GM06990 (cell line): ENCODE measurements around the gene IRX6.

Source experiments
- DNase-seq: peaks from one replicate; pipeline ENCODE4 v3.0.0-alpha.2; 2011; ENCODE audit not compliant: insufficient read length; ENCODE audit errors: extremely low read depth
- H3K27me3 ChIP-seq: replicated peaks from 2 replicates; pipeline ENCODE4 v1.6.0; 2011; ENCODE audit warnings: low read length; ENCODE audit not compliant: control insufficient read depth, insufficient read depth
- H3K36me3 ChIP-seq: 2 replicates; pipeline ENCODE4 v1.5.1; 2011; ENCODE audit warnings: low read length; ENCODE audit not compliant: control insufficient read depth, insufficient read depth
- H3K4me3 ChIP-seq: replicated peaks from 2 replicates; pipeline ENCODE4 v1.5.1; 2011; ENCODE audit warnings: low read depth, mild to moderate bottlenecking, control low read depth, low read length
- CTCF ChIP-seq: IDR thresholded peaks from 2 replicates; pipeline ENCODE4 v1.5.1; 2011; ENCODE audit warnings: low read length, control low read depth, mild to moderate bottlenecking, inconsistent platforms; ENCODE audit not compliant: insufficient read depth, poor library complexity, severe bottlenecking

IRX6 gene

DNA sequence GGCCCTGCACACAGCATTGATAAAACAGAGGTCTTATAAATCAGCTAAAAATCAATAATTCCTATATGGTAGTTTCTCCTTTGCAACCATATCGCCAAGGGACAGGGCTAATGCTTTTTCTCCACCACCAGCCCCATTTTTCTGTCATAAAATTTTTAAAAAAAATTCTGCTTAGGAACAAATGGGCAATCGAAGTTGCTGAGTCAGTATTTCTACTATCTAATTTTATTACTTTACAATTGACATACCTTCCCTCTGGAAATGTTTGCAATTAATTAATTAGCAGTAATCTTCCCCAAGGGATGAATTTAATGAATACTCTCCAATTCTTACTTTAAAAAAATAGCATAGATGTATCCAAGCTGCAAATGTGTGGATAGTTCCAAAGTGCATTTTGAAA, 1.7 kb upstream of the IRX6 start:
- Histone ChIP-seq H3K27me3 (peaks cover 2% of the 10 kb centered on the region; the same call in 1 of the 2 replicates), H3K36me3 (no peaks in the 10 kb centered on the region), H3K4me3 (no peak overlapping the region)
- DNase-seq: no peak
- no peak for TF ChIP-seq CTCF

- peaks cover 2% of the 10 kb centered on the region for H3K27me3 ChIP-seq
- no peak for TF ChIP-seq CTCF
- no peak for DNase-seq
- H3K36me3 ChIP-seq: no peaks in the 10 kb centered on the region
- H3K4me3 ChIP-seq: no peak overlapping the region
Measured at GRCh38 chr16:55324285-55325079, 479 bp downstream of the IRX6 start.

DNA sequence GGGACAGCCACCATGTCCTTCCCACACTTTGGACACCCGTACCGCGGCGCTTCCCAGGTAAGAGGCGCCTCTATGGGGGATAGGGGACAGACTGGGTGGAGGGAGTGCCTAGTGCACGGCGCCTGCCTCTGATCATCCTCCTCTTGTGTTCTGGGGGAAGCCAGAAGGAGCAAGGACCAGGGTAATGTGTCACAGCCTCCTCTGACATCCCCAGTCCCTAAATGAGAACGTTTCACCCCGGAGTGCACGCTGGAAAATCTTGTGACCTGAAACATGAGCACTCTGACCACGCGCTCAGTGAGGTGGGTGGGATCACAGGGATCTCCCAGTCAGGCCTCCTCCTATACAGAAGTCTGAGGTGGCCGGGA, 1.1 kb downstream of the IRX6 start:
- no peaks in the 10 kb centered on the region for H3K36me3 ChIP-seq
- no peak for TF ChIP-seq CTCF
- no peak for DNase-seq
- H3K27me3 ChIP-seq: peaks cover 2% of the 10 kb centered on the region
- H3K4me3 ChIP-seq: no peak overlapping the region

DNA sequence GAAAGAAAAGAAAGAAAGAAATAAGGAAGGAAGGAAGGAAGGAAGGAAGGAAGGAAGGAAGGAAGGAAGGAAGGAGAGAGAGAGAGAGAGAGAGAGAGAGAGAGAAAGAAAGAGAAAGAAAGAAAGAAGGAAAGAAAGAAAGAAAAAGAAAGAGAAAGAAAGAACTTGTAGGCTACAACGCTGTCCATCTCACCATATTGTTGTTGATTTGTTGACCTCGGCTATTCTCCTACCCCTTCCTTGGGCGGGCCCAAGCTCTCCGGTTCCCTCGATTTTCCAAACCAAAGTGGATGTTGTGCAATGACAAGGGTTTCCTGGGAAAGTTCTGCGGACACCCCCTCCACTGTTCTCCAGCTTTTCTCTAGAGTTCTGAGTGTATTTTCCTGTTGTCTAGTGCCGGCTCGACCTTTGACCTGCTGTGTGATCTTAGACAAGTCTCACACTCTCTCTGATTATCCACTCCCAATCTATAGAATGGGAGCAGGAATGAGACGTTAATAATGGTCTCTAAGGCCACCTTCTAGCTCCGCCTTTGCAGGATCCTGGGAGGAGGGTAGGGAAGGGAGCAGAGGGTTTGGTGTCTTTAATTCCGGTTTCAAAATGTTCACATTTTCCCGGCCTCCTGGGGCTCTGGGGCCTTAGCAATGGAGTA, 1.6 kb downstream of the IRX6 start:
- H3K27me3 ChIP-seq: peaks cover 2% of the 10 kb centered on the region
- no peak overlapping the region for H3K4me3 ChIP-seq
- DNase-seq: no peak
- no peak for TF ChIP-seq CTCF
- H3K36me3 ChIP-seq: no peaks in the 10 kb centered on the region

DNA sequence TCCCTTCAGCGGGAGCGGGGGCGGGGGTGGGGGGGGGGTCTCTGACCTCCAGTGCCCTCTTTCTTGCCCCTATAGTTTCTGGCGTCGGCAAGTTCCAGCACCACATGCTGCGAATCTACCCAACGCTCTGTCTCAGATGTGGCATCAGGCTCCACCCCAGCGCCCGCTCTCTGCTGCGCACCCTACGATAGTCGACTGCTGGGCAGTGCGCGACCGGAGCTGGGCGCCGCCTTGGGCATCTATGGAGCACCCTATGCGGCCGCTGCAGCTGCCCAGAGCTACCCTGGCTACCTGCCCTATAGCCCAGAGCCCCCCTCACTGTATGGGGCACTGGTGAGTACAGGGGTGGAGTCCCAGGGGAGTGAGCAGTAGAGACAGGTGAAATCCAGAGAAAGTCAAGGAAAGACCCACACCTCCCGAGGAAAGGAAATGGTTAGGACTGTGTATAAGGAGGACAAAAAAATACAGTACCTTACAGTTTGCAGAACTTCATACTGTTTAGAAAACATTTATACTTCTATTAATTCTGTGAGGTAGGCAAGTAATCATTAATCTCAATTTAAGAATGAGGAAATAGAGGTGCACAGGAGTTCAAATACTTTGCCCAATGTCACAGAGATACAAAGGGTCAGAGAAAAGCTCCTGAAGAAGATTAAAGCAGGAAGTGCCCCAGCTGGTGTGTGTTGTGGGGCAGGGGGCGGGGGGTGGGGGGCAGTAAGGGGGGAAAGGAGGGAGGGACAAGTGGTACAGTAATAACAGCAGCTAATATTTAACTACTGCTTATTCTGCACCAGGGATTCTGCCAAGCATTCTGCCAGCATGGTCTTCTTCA, 2.5 kb downstream of the IRX6 start:
- Histone ChIP-seq H3K36me3 (no peaks in the 10 kb centered on the region), H3K27me3 (peaks cover 5% of the 10 kb centered on the region), H3K4me3 (no peak overlapping the region)
- no peak for DNase-seq
- no peak for TF ChIP-seq CTCF
